Loucy (cell line): Measurements from ENCODE around the gene SFR1.
A peak's percentile ranks its signal among the peaks of the same experiment; 100 is the strongest.

Experiments used
- H2AFZ ChIP-seq: fragments of 200-600 bp; sonication (generic); 2 replicates; pipeline ENCODE4 v1.6.0; 2016; ENCODE audit warnings: antibody characterized with exemption, mild to moderate bottlenecking, low read length, moderate library complexity
- H3F3A ChIP-seq: fragments of 200-600 bp; 2 replicates; pipeline ENCODE4 v1.6.0; 2016; ENCODE audit warnings: antibody characterized with exemption, low read depth, mild to moderate bottlenecking
- H3K27me3 ChIP-seq: fragments of 200-600 bp; sonication (generic); 2 replicates; pipeline ENCODE4 v1.6.1; 2014; ENCODE audit warnings: low read length, mild to moderate bottlenecking; ENCODE audit not compliant: insufficient read depth, poor library complexity, severe bottlenecking
- H3K36me3 ChIP-seq: fragments of 200-600 bp; sonication (generic); 2 replicates; pipeline ENCODE4 v1.6.1; 2016; ENCODE audit warnings: low read length; ENCODE audit not compliant: insufficient read depth
- H3K4me1 ChIP-seq: fragments of 200-600 bp; sonication (generic); 2 replicates; pipeline ENCODE4 v1.5.1; 2014; ENCODE audit warnings: low read length, mild to moderate bottlenecking; ENCODE audit not compliant: insufficient read depth, poor library complexity, severe bottlenecking
- H3K4me2 ChIP-seq: fragments of 200-600 bp; sonication (generic); 2 replicates; pipeline ENCODE4 v1.6.0; 2014; ENCODE audit warnings: antibody characterized with exemption, low read length, low read depth, mild to moderate bottlenecking; ENCODE audit not compliant: poor library complexity, severe bottlenecking
- H3K4me3 ChIP-seq: fragments of 200-600 bp; sonication (generic); 2 replicates; pipeline ENCODE4 v1.5.1; 2014; ENCODE audit warnings: low read length, mild to moderate bottlenecking, mixed read lengths; ENCODE audit not compliant: poor library complexity, severe bottlenecking
- H3K79me2 ChIP-seq: fragments of 200-600 bp; sonication (generic); 2 replicates; pipeline ENCODE4 v1.6.1; 2014; ENCODE audit warnings: low read length; ENCODE audit not compliant: insufficient read depth
- H3K9ac ChIP-seq: fragments of 200-600 bp; sonication (generic); 2 replicates; pipeline ENCODE4 v1.6.0; 2014; ENCODE audit warnings: mild to moderate bottlenecking, low read depth, low read length, moderate library complexity; ENCODE audit not compliant: poor library complexity, severe bottlenecking
- H3K9me2 ChIP-seq: fragments of 200-600 bp; sonication (generic); replicated peaks from 2 replicates; pipeline ENCODE4 v1.6.1; 2016; ENCODE audit warnings: low read depth, low read length, mixed read lengths
- H3K9me3 ChIP-seq: fragments of 200-600 bp; sonication (generic); 2 replicates; pipeline ENCODE4 v1.6.1; 2014; ENCODE audit warnings: mild to moderate bottlenecking, antibody characterized with exemption, low read length, low read depth; ENCODE audit not compliant: insufficient read depth
- H4K20me1 ChIP-seq: fragments of 200-600 bp; sonication (generic); 2 replicates; pipeline ENCODE4 v1.6.0; 2014; ENCODE audit warnings: antibody characterized with exemption, low read length, mild to moderate bottlenecking; ENCODE audit not compliant: insufficient read depth, poor library complexity, severe bottlenecking
- CTCF ChIP-seq: fragments of 200-600 bp; sonication (generic); conservative IDR thresholded peaks from 2 replicates; pipeline ENCODE4 v1.5.1; 2014; ENCODE audit warnings: mild to moderate bottlenecking, antibody characterized with exemption, low read length
- EZH2phosphoT487 ChIP-seq: fragments of 200-600 bp; IDR thresholded peaks from 2 replicates; pipeline ENCODE4 v1.6.1; 2018; ENCODE audit warnings: antibody characterized with exemption, mild to moderate bottlenecking, moderate library complexity, borderline replicate concordance

The SFR1 gene

GRCh38 chr10:104127411-104127810 lies 5.4 kb downstream of the SFR1 start:
- Histone ChIP-seq H3K4me3 (no peak overlapping the region), H3K4me2 (no peak overlapping the region), H3K9me3 (no peaks in the 10 kb centered on the region), H3K27me3 (no peaks in the 10 kb centered on the region), H3K9ac (no peak overlapping the region), H2AFZ (no peak overlapping the region), H3K9me2 (no peaks in the 10 kb centered on the region), H3K4me1 (peaks cover 4% of the 10 kb centered on the region), H3K36me3 (no peaks in the 10 kb centered on the region), H4K20me1 (no peaks in the 10 kb centered on the region), H3K79me2 (peaks cover 18% of the 10 kb centered on the region), H3F3A (no peaks in the 10 kb centered on the region)
- no peak for TF ChIP-seq EZH2phosphoT487
- peak; percentile 76 for TF ChIP-seq CTCF

DNA sequence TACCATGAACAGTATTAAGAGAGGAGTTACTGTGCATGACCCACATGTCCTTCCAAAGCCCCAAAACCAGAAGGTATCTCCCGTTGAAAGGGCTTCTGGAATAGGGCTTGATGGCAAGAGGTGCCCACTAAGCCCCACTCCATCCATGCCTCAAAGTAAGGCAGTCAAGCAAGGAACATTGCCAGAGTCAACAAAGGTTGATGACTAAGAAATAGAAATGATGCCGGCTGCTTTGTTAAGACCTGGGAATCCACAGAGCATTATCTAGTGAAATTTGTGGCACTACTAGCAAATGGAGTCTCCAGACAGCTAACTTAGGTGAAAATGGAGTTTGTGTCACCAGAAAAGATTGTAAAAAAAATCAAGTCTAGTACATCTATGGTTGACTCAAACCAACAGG lies 6.2 kb downstream of the SFR1 start:
- Histone ChIP-seq H3K36me3 (no peaks in the 10 kb centered on the region), H4K20me1 (no peaks in the 10 kb centered on the region), H3K4me2 (no peak overlapping the region), H3K4me3 (no peak overlapping the region), H3F3A (no peaks in the 10 kb centered on the region), H2AFZ (no peak overlapping the region), H3K9me3 (no peaks in the 10 kb centered on the region), H3K9ac (no peak overlapping the region), H3K27me3 (no peaks in the 10 kb centered on the region), H3K4me1 (peaks cover 4% of the 10 kb centered on the region), H3K79me2 (peaks cover 10% of the 10 kb centered on the region), H3K9me2 (no peaks in the 10 kb centered on the region)
- TF ChIP-seq EZH2phosphoT487: no peak
- TF ChIP-seq CTCF: no peak

GRCh38 chr10:104130041-104130440 lies 8.1 kb downstream of the SFR1 start:
- H3F3A ChIP-seq: no peaks in the 10 kb centered on the region
- H3K36me3 ChIP-seq: no peaks in the 10 kb centered on the region
- no peaks in the 10 kb centered on the region for H3K79me2 ChIP-seq
- H3K4me3 ChIP-seq: no peak overlapping the region
- H3K9me3 ChIP-seq: no peaks in the 10 kb centered on the region
- no peak overlapping the region for H2AFZ ChIP-seq
- TF ChIP-seq CTCF (no peak), EZH2phosphoT487 (no peak)
- no peak overlapping the region for H3K9ac ChIP-seq
- H3K9me2 ChIP-seq: no peaks in the 10 kb centered on the region
- no peaks in the 10 kb centered on the region for H3K4me1 ChIP-seq
- no peaks in the 10 kb centered on the region for H4K20me1 ChIP-seq
- no peaks in the 10 kb centered on the region for H3K27me3 ChIP-seq
- no peak overlapping the region for H3K4me2 ChIP-seq
